ENCODE measurements around the gene DEAF1. TPM values are rescaled to one million over a fixed set of nuclear protein-coding genes. Genes with fewer than 3 reads are reported as not detected.

Gene DEAF1
- total and polyA plus RNA-seq, 2 experiments from 2014 or later, result 35.0 to 38.5 TPM

DNA sequence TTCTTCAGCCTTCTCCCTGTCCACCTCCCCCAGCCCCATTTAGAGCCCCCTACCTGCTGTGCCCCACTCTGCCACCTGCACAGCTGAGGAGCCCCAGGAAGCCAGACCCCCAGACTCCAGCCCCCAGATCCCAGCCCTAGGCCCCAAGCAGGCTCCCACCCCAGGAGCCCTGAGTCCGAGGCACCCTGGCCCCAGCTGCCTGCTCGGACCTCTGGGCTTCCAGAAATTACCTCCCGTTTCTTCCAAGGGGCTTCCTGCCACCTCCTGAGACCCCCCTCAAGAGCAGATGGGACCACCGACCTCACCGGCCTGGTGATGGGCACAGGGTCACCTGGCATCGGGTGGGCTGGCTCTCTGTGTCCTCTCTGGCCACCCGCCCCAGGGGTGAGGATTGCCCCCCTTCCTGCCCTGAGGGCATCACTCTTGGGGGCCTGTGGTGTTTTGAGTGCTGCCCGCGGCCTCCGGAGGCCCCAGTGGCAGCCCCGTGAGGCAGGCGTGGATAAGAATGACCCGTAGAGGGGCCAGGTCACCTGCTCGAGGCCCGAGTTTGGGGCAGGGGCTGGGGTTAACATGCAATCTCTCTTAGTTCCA, 34.0 kb upstream of the DEAF1 start:
- Histone ChIP-seq H3K4me2 (ENCODE audit: unreplicated experiment) (no peak overlapping the region), H3K4me1 (ENCODE audit: insufficient read depth) (peaks cover 18% of the 10 kb centered on the region), H3K27ac (no peak overlapping the region), H3K27me3 (replicated peaks; ENCODE audit: insufficient read depth) (no peaks in the 10 kb centered on the region), H3K36me3 (ENCODE audit: low read depth) (no peaks in the 10 kb centered on the region), H3K4me3 (no peak overlapping the region), H2AFZ (no peak overlapping the region), H3K9me2 (ENCODE audit: insufficient read depth) (no peaks in the 10 kb centered on the region), H3K9ac (no peak overlapping the region), H4K20me1 (ENCODE audit: insufficient read depth) (no peaks in the 10 kb centered on the region), H3K9me3 (ENCODE audit: low read depth) (no peaks in the 10 kb centered on the region), H3F3A (ENCODE audit: insufficient read depth) (peaks cover 5% of the 10 kb centered on the region; the same call in 1 of the 2 replicates), H3K79me2 (ENCODE audit: insufficient read depth) (no peaks in the 10 kb centered on the region)
- in situ Hi-C loops (cut with MboI), result no loop called here
- TF ChIP-seq EZH2phosphoT487 (IDR thresholded peaks at IDR 0.05; ENCODE audit: insufficient read depth, low read depth), result no peak
- TF ChIP-seq EZH2 (IDR thresholded peaks at IDR 0.05; ENCODE audit: insufficient read depth, poor library complexity, severe bottlenecking), result no peak
- 57 to 62% methylated on average over 15 of the region's 15 CpGs for WGBS, 2 experiments (ENCODE audit: low coverage in 1 of 2, low lambda C conversion rate in 2 of 2, missing lambda C conversion rate in 2 of 2)
- no peak for DNase-seq

DNA sequence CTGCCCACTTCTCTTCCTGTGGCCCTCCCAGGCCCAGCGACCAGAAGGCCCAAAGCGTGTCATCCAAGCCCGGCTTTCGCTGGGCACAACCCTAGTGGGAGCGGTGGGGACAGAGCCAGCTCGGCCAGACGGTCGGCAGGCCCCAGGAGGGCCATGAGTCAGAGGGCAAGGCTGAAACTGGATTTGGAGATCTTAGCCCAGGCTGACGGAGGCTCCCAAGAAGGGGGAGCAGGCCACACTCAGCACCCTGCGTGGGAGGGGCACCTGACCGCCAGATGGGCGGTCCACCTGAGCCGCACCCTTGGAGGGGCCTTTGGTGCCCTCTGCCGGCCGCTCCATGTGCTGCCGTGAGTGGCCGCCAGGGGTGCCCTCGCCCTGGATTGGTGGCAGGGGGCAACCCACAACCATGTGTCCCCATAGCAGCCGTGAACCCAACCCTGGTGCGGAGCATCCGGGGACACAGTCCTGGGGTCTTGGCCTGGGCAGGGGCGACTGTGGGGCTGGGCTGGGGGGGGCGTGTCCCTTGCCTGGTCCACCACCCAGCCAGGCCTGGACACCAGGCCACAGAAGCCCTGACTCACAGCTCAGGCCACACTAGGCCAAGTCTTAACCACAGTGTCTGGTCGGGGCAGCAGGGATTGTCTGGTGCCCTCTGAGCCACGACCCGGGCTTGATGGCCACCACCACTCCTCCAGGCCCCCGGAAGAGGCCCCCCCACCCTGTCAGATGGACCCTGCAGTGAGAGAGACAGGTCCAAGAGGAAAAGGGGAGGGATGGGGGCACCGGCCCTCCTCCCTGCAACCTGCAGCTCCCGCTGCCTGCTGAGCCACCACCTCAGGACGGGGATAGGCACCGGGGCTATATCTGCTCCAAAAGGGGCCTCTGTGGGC, 33.1 kb upstream of the DEAF1 start:
- WGBS, 2 experiments (ENCODE audit: low coverage in 1 of 2, low lambda C conversion rate in 2 of 2, missing lambda C conversion rate in 2 of 2), result 16 to 25% methylated on average over 21 to 26 of the region's 31 CpGs
- TF ChIP-seq EZH2 (IDR thresholded peaks at IDR 0.05; ENCODE audit: insufficient read depth, poor library complexity, severe bottlenecking), result no peak
- no peak overlapping the region for H2AFZ ChIP-seq
- peak overlapping the region; percentile 68 for H3K9ac ChIP-seq
- in situ Hi-C loops (cut with MboI), result no loop called here
- H3F3A ChIP-seq (ENCODE audit: insufficient read depth), result peaks cover 5% of the 10 kb centered on the region; the same call in 1 of the 2 replicates
- peak; percentile 98 for DNase-seq
- H3K79me2 ChIP-seq (ENCODE audit: insufficient read depth), result no peaks in the 10 kb centered on the region
- H3K36me3 ChIP-seq (ENCODE audit: low read depth), result no peaks in the 10 kb centered on the region
- H3K4me3 ChIP-seq, result no peak overlapping the region
- H3K27me3 ChIP-seq (replicated peaks; ENCODE audit: insufficient read depth), result no peaks in the 10 kb centered on the region
- H3K4me1 ChIP-seq (ENCODE audit: insufficient read depth), result peaks cover 18% of the 10 kb centered on the region
- peak overlapping the region; percentile 84 for H3K27ac ChIP-seq
- no peaks in the 10 kb centered on the region for H4K20me1 ChIP-seq (ENCODE audit: insufficient read depth)
- H3K4me2 ChIP-seq (ENCODE audit: unreplicated experiment), result peak overlapping the region; percentile 12
- no peaks in the 10 kb centered on the region for H3K9me3 ChIP-seq (ENCODE audit: low read depth)
- no peaks in the 10 kb centered on the region for H3K9me2 ChIP-seq (ENCODE audit: insufficient read depth)

DNA sequence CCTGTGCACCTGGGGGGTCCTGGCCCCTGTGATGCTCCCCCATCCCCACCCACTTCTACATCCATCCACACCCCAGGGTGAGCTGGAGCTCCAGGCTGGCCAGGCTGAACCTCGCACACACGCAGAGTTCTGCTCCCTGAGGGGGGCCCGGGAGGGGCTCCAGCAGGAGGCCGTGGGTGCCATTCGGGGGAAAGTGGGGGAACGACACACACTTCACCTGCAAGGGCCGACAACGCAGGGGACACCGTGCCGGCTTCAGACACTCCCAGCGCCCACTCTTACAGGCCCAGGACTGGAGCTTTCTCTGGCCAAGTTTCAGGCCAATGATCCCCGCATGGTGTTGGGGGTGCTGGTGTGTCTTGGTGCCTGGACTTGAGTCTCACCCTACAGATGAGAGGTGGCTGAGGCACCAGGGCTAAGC, 32.3 kb upstream of the DEAF1 start:
- TF ChIP-seq EZH2phosphoT487 (IDR thresholded peaks at IDR 0.05; ENCODE audit: insufficient read depth, low read depth), result no peak
- no peak for TF ChIP-seq EZH2 (IDR thresholded peaks at IDR 0.05; ENCODE audit: insufficient read depth, poor library complexity, severe bottlenecking)
- DNase-seq, result peak; percentile 29
- no peak overlapping the region for H2AFZ ChIP-seq
- no peaks in the 10 kb centered on the region for H4K20me1 ChIP-seq (ENCODE audit: insufficient read depth)
- no peaks in the 10 kb centered on the region for H3K9me2 ChIP-seq (ENCODE audit: insufficient read depth)
- no peaks in the 10 kb centered on the region for H3K36me3 ChIP-seq (ENCODE audit: low read depth)
- no peaks in the 10 kb centered on the region for H3K9me3 ChIP-seq (ENCODE audit: low read depth)
- WGBS, 2 experiments (ENCODE audit: low coverage in 1 of 2, low lambda C conversion rate in 2 of 2, missing lambda C conversion rate in 2 of 2), result 90 to 93% methylated on average over 12 of the region's 12 CpGs
- peaks cover 18% of the 10 kb centered on the region for H3K4me1 ChIP-seq (ENCODE audit: insufficient read depth)
- H3F3A ChIP-seq (ENCODE audit: insufficient read depth), result peaks cover 5% of the 10 kb centered on the region; the same call in 1 of the 2 replicates
- H3K79me2 ChIP-seq (ENCODE audit: insufficient read depth), result no peaks in the 10 kb centered on the region
- H3K27ac ChIP-seq, result peak overlapping the region; percentile 84
- peak overlapping the region; percentile 68 for H3K9ac ChIP-seq
- no peak overlapping the region for H3K4me3 ChIP-seq
- H3K27me3 ChIP-seq (replicated peaks; ENCODE audit: insufficient read depth), result no peaks in the 10 kb centered on the region
- in situ Hi-C loops (cut with MboI), result no loop called here
- H3K4me2 ChIP-seq (ENCODE audit: unreplicated experiment), result no peak overlapping the region

DNA sequence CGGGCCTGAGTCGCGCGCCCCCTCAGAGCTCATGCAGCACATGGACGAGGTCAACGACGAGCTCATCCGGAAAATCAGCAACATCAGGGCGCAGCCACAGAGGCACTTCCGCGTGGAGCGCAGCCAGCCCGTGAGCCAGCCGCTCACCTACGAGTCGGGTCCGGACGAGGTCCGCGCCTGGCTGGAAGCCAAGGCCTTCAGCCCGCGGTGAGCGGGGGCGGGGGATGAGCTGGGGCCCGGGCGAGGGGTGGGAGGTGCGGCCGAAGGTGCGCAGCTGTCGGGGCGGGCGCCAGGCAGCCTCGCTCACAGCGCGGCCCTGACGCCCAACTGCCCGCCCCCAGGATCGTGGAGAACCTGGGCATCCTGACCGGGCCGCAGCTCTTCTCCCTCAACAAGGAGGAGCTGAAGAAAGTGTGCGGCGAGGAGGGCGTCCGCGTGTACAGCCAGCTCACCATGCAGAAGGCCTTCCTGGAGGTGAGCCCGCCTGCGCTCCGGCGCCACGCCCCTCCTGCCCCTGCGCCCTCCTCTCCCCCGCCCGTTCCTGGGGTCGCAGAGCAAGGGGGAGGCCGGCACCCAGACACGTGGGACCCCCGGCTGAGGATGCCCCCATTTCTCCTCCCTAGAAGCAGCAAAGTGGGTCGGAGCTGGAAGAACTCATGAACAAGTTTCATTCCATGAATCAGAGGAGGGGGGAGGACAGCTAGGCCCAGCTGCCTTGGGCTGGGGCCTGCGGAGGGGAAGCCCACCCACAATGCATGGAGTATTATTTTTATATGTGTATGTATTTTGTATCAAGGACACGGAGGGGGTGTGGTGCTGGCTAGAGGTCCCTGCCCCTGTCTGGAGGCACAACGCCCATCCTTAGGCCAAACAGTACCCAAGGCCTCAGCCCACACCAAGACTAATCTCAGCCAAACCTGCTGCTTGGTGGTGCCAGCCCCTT, 31.5 kb upstream of the DEAF1 start:
- peak; percentile 73 for DNase-seq
- 17 to 24% methylated on average over 42 to 61 of the region's 61 CpGs for WGBS, 2 experiments (ENCODE audit: low coverage in 1 of 2, low lambda C conversion rate in 2 of 2, missing lambda C conversion rate in 2 of 2)
- Histone ChIP-seq H3F3A (ENCODE audit: insufficient read depth) (peaks cover 5% of the 10 kb centered on the region; the same call in 1 of the 2 replicates), H3K9ac (peak overlapping the region; percentile 68), H2AFZ (no peak overlapping the region), H3K9me3 (ENCODE audit: low read depth) (no peaks in the 10 kb centered on the region), H3K9me2 (ENCODE audit: insufficient read depth) (no peaks in the 10 kb centered on the region), H4K20me1 (ENCODE audit: insufficient read depth) (no peaks in the 10 kb centered on the region), H3K4me3 (no peak overlapping the region), H3K36me3 (ENCODE audit: low read depth) (no peaks in the 10 kb centered on the region), H3K27me3 (replicated peaks; ENCODE audit: insufficient read depth) (no peaks in the 10 kb centered on the region), H3K79me2 (ENCODE audit: insufficient read depth) (no peaks in the 10 kb centered on the region), H3K27ac (peak overlapping the region; percentile 84), H3K4me2 (ENCODE audit: unreplicated experiment) (no peak overlapping the region), H3K4me1 (ENCODE audit: insufficient read depth) (peaks cover 18% of the 10 kb centered on the region)
- in situ Hi-C loops (cut with MboI), result no loop called here
- no peak for TF ChIP-seq EZH2phosphoT487 (IDR thresholded peaks at IDR 0.05; ENCODE audit: insufficient read depth, low read depth)
- no peak for TF ChIP-seq EZH2 (IDR thresholded peaks at IDR 0.05; ENCODE audit: insufficient read depth, poor library complexity, severe bottlenecking)

All from GM23248 (cell line).